Measurements from ENCODE around the gene PREPL. TPM values are rescaled to one million over a fixed set of nuclear protein-coding genes. Genes with fewer than 3 reads are reported as not detected.

Gene PREPL
- total and polyA plus RNA-seq, 2 of the 8 experiments (the other 6 are each of a cell fraction or from before 2014, with no cell fraction given): 13.6 to 38.9 TPM

DNA sequence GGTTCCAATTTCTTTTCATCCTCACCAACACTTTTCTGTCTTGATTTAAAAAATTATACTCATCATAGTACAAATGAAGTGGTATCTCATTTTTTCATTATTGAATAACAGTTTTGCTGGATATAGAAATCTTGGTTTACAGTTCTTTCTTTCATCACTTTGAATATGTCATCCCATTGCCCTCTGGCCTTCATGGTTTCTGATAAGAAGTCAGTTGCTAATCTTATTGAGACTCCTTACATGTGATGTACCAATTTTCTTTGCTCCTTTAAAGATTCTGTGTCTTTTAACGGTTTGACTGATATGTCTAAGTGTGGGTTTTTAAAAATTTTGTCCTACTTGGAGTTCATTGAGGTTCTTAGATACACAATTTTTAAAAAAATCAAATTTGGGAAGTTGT, 51.0 kb downstream of the PREPL start:
- H3K4me2 ChIP-seq (ENCODE audit: insufficient read depth in 1 of 2, low read depth in 2 of 2, low read length in 2 of 2): no peak overlapping the region
- no peak for FAIRE-seq
- H3K79me1 ChIP-seq (ENCODE audit: low read depth, low read length): no peaks in the 10 kb centered on the region
- H2BK20ac ChIP-seq (ENCODE audit: low read length): no peak overlapping the region
- H2BK120ac ChIP-seq (replicated peaks; ENCODE audit: low read depth, low read length): no peak overlapping the region
- ChIA-PET CTCF (ENCODE audit: partially characterized antibody) (interaction anchor here (0.8 to 2.3 kb wide), 2 partner anchors 8 to 267 kb away, joined by 3 to 5 read pairs; no protein-coding TSS in a partner anchor), POLR2A (ENCODE audit: partially characterized antibody) (interaction anchor here (1.5 kb wide), 1 partner anchor 11 kb away, joined by 3 read pairs; no protein-coding TSS in a partner anchor)
- H3K23ac ChIP-seq (ENCODE audit: insufficient read length): no peak overlapping the region
- H3K4ac ChIP-seq (replicated peaks; ENCODE audit: insufficient read length, low read depth, low read length): no peak overlapping the region
- no peak overlapping the region for H2BK15ac ChIP-seq (ENCODE audit: low read length)
- H3K18ac ChIP-seq (ENCODE audit: extremely low read depth, low read length): no peak overlapping the region
- H2AK5ac ChIP-seq (ENCODE audit: low read depth, low read length): no peak overlapping the region
- no peak overlapping the region for H3K4me3 ChIP-seq (ENCODE audit: extremely low read depth in 1 of 4, insufficient read depth in 2 of 4, low read depth in 3 of 4, low read length in 4 of 4)
- no peaks in the 10 kb centered on the region for H4K20me1 ChIP-seq (replicated peaks in 1 of 2; ENCODE audit: control insufficient read depth in 1 of 2, insufficient read depth in 2 of 2, low read length in 2 of 2)
- no peaks in the 10 kb centered on the region for H3K27me3 ChIP-seq (replicated peaks in 1 of 4; ENCODE audit: control insufficient read depth in 3 of 4, extremely low read depth in 1 of 4, insufficient read depth in 3 of 4, low read length in 3 of 4)
- no peak overlapping the region for H4K5ac ChIP-seq (ENCODE audit: insufficient read length, low read depth, low read length)
- H3K4me1 ChIP-seq (replicated peaks in 1 of 4; ENCODE audit: control insufficient read depth in 3 of 4, insufficient read depth in 4 of 4, low read length in 3 of 4): no peaks in the 10 kb centered on the region
- no peak overlapping the region for H4K8ac ChIP-seq (ENCODE audit: extremely low read depth, insufficient read depth, low read length)
- WGBS, 2 experiments (ENCODE audit: extremely low coverage in 1 of 2, insufficient coverage in 1 of 2, insufficient read length in 1 of 2, insufficient replicate concordance in 2 of 2, low coverage in 1 of 2, low lambda C conversion rate in 2 of 2, missing lambda C conversion rate in 1 of 2): 79% methylated on average over 1 of the region's 1 CpG; no CpG with 5 or more reads in 1 of the 2 experiments
- H3K9me3 ChIP-seq (ENCODE audit: insufficient read depth in 2 of 2, low read depth in 1 of 2, low read length in 1 of 2): peaks cover 17 to 25% of the 10 kb centered on the region in 2 experiments
- H3K27ac ChIP-seq (ENCODE audit: low read depth, low read length): no peak overlapping the region
- no peak overlapping the region for H2AFZ ChIP-seq (ENCODE audit: low read length)
- H2BK12ac ChIP-seq (ENCODE audit: low read depth, low read length): no peak overlapping the region
- H4K91ac ChIP-seq (replicated peaks; ENCODE audit: insufficient read length, low read length): no peak overlapping the region
- H2BK5ac ChIP-seq (ENCODE audit: low read depth, low read length): no peak overlapping the region
- H3K9ac ChIP-seq (replicated peaks in 1 of 4; ENCODE audit: extremely low read depth in 1 of 4, low read depth in 3 of 4, low read length in 3 of 4): no peak overlapping the region
- H3K79me2 ChIP-seq (ENCODE audit: control insufficient read depth in 1 of 2, insufficient read depth in 2 of 2, low read length in 2 of 2): no peaks in the 10 kb centered on the region
- H3K23me2 ChIP-seq (ENCODE audit: low read depth, low read length): no peaks in the 10 kb centered on the region
- no peak for DNase-seq (ENCODE audit: low read depth in 1 of 2, low spot score in 2 of 2)
- no peak overlapping the region for H3K14ac ChIP-seq (ENCODE audit: insufficient read length)
- no peak overlapping the region for H3K56ac ChIP-seq (replicated peaks; ENCODE audit: insufficient read length, low read depth, low read length)
- H3K36me3 ChIP-seq (ENCODE audit: control insufficient read depth in 2 of 4, insufficient read depth in 4 of 4, low read length in 3 of 4): peaks cover 0 to 18% (median 10%) of the 10 kb centered on the region in 4 experiments; a peak in 3 of 8 replicates
- TF ChIP-seq, protein P1, sequence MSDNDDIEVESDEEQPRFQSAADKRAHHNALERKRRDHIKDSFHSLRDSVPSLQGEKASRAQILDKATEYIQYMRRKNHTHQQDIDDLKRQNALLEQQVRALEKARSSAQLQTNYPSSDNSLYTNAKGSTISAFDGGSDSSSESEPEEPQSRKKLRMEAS (IDR thresholded peaks at IDR 0.05): no peak
- TF ChIP-seq, protein P2, sequence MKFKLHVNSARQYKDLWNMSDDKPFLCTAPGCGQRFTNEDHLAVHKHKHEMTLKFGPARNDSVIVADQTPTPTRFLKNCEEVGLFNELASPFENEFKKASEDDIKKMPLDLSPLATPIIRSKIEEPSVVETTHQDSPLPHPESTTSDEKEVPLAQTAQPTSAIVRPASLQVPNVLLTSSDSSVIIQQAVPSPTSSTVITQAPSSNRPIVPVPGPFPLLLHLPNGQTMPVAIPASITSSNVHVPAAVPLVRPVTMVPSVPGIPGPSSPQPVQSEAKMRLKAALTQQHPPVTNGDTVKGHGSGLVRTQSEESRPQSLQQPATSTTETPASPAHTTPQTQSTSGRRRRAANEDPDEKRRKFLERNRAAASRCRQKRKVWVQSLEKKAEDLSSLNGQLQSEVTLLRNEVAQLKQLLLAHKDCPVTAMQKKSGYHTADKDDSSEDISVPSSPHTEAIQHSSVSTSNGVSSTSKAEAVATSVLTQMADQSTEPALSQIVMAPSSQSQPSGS (IDR thresholded peaks at IDR 0.05; ENCODE audit: low read length): no peak
- TF ChIP-seq EGR1 (IDR thresholded peaks at IDR 0.05; ENCODE audit: borderline replicate concordance, low read depth, low read length): no peak
- TF ChIP-seq BRCA1 (IDR thresholded peaks at IDR 0.05; ENCODE audit: low read depth, low read length): no peak
- TF ChIP-seq HDAC2 (IDR thresholded peaks at IDR 0.05; ENCODE audit: borderline replicate concordance in 1 of 2, low read depth in 2 of 2, low read length in 2 of 2): no peak
- no peak for TF ChIP-seq SRF (IDR thresholded peaks at IDR 0.05; ENCODE audit: low read depth, low read length)
- no peak for TF ChIP-seq TEAD4 (IDR thresholded peaks at IDR 0.05; ENCODE audit: low read depth, low read length)
- no peak for TF ChIP-seq PHF8 (conservative IDR thresholded peaks at IDR 0.05; ENCODE audit: low read depth, low read length)
- TF ChIP-seq SP1 (IDR thresholded peaks at IDR 0.05; ENCODE audit: low read depth, low read length): no peak
- TF ChIP-seq EP300 (IDR thresholded peaks at IDR 0.05; ENCODE audit: borderline replicate concordance in 1 of 2, low read depth in 2 of 2, low read length in 2 of 2): no peak
- no peak for TF ChIP-seq SIX5 (IDR thresholded peaks at IDR 0.05; ENCODE audit: low read depth, low read length)

Measured in H1 (cell line).